LNCaP clone FGC (cell line): ENCODE results near the gene PACC1.
A peak's percentile ranks its signal among the peaks of the same experiment; 100 is the strongest.

ENCODE experiments used
- DNase-seq: peaks from one replicate; pipeline ENCODE4 v3.0.0-alpha.2; 2011; ENCODE audit warnings: low read depth
- H3K4me3 ChIP-seq: 2 replicates; pipeline ENCODE4 v1.5.1; 2011; ENCODE audit warnings: mild to moderate bottlenecking, low read depth, low read length, control low read depth
- TF ChIP-seq, protein P1 (sequence below): IDR thresholded peaks from 2 replicates; pipeline ENCODE4 v1.5.1; 2012; ENCODE audit warnings: mild to moderate bottlenecking; ENCODE audit not compliant: control insufficient read depth, insufficient read depth; ENCODE audit errors: extremely low read depth

Gene PACC1

DNA sequence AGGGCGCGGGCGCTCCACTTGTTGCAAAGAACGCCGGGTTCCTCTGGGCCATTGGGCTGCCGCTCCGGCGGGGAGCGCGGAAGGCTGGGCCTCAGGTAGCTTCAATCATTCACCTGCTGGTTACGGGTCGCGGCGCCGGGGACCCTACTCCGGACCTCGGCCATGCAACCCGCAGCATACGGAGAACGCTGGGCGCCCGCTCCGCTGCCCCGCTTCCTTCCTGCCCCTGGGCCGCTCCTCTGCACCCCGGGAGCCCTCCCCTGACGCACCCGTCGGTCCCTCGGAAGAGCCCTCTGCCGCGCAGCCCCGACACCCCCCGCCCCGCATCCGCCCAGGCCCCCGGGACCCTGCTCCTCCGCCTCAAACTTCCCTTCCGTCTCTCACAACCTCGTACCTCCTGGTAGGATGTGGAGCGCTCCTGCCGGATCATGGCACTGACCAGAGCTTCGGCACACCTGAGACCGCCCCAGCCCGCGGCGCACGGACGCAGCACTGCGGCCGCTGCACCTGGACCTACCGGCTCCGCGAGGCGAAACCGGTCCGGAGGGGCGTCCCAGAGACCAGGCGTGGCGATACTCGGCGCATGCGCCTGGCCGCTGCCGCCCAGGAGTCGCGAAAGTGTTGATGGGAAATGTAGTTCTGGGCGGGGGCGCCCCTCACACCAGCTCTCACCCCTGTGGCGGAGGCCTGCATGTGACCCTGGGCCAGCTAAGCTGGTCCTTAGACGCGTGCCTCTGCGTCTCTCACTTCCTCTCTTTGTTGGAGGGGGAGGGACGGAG, at the start of gene PACC1:
PACC1 (minus strand) TSS at position 559 of the 779 bp plus-strand sequence; CDS start at position 430, 129 bp downstream.
- TF ChIP-seq, protein P1, sequence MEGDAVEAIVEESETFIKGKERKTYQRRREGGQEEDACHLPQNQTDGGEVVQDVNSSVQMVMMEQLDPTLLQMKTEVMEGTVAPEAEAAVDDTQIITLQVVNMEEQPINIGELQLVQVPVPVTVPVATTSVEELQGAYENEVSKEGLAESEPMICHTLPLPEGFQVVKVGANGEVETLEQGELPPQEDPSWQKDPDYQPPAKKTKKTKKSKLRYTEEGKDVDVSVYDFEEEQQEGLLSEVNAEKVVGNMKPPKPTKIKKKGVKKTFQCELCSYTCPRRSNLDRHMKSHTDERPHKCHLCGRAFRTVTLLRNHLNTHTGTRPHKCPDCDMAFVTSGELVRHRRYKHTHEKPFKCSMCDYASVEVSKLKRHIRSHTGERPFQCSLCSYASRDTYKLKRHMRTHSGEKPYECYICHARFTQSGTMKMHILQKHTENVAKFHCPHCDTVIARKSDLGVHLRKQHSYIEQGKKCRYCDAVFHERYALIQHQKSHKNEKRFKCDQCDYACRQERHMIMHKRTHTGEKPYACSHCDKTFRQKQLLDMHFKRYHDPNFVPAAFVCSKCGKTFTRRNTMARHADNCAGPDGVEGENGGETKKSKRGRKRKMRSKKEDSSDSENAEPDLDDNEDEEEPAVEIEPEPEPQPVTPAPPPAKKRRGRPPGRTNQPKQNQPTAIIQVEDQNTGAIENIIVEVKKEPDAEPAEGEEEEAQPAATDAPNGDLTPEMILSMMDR: no peak
- DNase-seq: peak; percentile 68
- H3K4me3 ChIP-seq: peak within 1 kb of the TSS; percentile 76

DNA sequence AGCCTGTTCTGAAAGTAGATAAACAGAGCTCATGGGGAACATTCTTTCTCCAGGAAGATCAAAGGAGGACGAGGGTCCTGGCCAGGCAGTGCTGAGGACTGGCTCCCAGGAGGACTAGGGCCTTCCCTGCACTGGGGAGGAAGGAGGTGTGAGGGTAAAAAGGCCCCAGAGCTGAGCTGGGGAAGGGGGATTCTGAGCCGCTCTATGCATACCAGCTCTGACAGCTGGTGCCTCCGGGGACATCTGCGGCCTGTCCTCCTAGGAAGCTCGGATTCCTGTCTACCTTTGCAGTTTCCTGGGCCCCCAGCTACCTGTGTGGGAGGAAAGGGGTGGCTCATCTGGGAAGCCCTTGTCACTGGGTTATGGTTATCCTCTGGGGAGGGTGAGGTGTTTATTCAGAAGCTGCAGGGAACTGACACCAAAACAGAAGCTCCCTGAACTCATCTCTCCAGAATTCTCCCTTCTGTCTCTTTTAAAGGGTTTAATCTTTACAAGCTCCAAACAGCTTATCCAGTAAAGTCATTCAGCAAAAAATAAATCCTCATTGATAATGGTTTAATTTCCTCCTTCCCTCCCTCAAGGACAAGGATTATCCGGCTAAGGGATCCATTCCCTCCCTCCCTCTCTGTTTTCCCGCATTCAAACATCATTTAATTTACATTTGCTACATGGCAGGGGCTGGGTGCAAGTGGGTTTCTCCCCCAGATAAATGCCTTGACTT, 49.0 kb upstream of the PACC1 start:
- H3K4me3 ChIP-seq: no peak overlapping the region
- DNase-seq: no peak
- TF ChIP-seq, protein P1: no peak

DNA sequence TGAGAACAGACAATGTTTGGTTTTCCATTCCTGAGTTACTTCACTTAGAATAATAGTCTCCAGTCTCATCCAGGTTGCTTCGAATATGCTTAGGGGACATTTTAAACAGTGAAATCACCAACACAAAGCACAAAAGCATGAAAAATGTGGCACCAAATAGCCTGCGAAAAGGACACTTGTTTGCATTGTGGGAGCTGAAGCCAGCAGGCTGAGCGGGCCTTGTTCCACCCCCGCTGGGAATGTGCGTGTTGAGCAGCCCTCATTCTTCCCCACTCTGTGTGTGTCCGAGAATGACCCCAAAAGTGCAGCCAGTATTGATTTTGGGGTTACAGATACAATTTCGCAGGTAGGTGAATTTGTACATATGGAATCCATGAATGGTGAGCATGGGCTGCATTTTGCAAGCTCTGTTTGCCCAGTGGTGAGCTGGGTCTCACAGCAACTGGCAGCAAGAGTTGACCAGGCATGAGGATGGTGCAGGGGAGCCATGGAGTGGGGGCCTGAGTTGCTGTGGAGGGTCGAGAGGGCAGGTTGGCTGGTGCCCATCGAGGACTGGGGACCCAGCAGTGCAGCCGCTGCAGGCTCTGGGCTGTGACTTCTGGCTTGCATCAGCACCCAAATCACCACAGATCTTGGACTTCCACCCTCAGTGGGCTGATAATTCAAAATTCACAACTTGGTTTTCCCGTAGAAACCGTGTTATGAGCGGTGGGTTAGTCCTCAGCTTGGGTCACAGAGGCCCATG, 47.4 kb upstream of the PACC1 start:
- TF ChIP-seq, protein P1: no peak
- DNase-seq: no peak
- no peak overlapping the region for H3K4me3 ChIP-seq

DNA sequence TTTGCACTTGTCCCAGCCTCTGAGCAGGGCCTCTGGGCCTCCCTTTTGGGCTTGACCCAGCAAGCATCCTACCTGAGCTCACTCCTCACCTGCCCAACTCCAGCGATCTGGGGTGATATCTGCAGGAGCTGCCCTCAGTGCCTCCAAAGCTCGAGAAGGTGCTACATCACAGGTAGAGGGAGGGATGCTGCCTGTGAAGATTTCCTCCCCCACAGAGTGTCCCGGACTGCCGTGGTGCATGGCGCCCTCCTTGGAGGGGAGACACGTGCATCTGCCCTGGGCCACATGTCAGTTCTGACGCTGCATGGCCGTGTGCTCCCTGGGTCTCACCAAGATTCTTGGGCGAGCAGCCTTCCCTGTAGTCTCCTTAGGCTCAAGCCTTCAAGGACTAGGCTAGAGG, 45.7 kb upstream of the PACC1 start:
- TF ChIP-seq, protein P1: no peak

DNA sequence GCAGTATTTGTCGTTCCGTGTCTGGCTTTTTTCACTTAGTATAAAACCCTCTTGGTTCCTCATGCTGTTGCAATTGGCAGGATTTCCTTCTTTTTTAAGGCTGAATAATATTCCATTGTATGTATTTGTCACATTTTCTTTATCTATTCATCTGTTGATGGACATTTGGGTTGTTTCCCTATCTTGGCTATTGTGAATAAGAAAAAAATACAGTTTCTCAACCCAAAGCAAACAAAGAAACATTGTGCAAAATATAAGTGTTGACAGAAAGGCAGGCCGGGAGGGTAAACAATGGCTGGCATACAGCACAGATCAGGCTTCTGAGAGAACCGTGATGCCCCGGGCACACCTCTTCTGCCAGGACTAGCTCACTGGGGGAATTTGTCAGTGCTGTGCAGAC, 45.0 kb upstream of the PACC1 start:
- H3K4me3 ChIP-seq: no peak overlapping the region
- TF ChIP-seq, protein P1: no peak
- no peak for DNase-seq

More for the DNA sequence above, 45.7 kb upstream of the PACC1 start:
- DNase-seq: no peak
- H3K4me3 ChIP-seq: no peak overlapping the region

DNA sequence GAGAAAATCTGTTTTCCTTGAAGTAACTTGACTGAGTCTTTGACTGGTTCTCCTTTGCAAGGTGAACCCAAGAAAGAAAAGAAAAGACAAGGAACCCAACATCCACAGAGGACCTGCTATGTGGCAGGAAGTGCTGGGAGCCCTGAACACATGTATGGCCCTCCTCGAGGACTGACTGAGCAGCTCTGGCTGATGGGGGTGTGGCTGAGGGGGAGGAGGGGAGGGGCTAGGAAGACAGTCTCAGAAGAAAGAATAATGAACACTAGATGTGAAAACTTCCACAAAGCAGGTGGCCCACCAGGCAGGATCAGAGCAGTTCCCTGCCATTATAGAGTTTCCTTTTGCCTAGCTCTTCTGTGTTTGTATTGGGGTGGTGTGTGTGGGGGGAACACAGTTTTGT, 44.1 kb upstream of the PACC1 start:
- no peak for DNase-seq

More for the DNA sequence above, 44.1 kb upstream of the PACC1 start:
- H3K4me3 ChIP-seq: no peak overlapping the region
- TF ChIP-seq, protein P1: no peak
